ENCODE results near the gene AKR1E2. TPM values are rescaled to one million over a fixed set of nuclear protein-coding genes. Genes with fewer than 3 reads are reported as not detected.

AKR1E2 gene
- total RNA-seq, 1 donor from 2014 or later: 1.7 TPM

DNA sequence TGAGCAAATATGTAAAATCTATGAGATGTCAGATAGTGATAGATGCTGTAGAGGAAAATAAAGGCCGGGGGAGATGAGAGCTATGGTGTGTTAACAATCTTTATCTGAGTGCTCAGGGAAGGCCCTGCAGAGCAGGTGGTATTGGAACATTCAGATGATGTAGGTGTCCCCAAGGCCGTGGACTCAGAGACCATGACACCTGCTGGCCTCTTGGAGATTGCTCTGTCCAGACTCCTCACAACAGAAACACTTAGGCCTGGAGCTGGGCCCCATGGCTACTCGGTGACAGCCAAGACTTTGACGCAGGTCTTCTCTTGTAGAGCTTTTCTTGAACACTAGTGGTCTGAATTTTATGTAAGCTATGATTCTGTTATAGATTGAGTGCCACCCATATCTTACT lies 13.3 kb downstream of the AKR1E2 start:
- Mint-ChIP-seq H3K27ac (ENCODE audit: unreplicated experiment) (no peak overlapping the region), H3K9me3 (ENCODE audit: unreplicated experiment) (no peaks in the 10 kb centered on the region), H3K27me3 (ENCODE audit: unreplicated experiment) (peaks cover 5% of the 10 kb centered on the region), H3K4me3 (ENCODE audit: unreplicated experiment) (no peak overlapping the region), H3K4me1 (ENCODE audit: unreplicated experiment) (no peaks in the 10 kb centered on the region), H3K36me3 (ENCODE audit: unreplicated experiment) (no peaks in the 10 kb centered on the region)
- TF ChIP-seq, protein P1, sequence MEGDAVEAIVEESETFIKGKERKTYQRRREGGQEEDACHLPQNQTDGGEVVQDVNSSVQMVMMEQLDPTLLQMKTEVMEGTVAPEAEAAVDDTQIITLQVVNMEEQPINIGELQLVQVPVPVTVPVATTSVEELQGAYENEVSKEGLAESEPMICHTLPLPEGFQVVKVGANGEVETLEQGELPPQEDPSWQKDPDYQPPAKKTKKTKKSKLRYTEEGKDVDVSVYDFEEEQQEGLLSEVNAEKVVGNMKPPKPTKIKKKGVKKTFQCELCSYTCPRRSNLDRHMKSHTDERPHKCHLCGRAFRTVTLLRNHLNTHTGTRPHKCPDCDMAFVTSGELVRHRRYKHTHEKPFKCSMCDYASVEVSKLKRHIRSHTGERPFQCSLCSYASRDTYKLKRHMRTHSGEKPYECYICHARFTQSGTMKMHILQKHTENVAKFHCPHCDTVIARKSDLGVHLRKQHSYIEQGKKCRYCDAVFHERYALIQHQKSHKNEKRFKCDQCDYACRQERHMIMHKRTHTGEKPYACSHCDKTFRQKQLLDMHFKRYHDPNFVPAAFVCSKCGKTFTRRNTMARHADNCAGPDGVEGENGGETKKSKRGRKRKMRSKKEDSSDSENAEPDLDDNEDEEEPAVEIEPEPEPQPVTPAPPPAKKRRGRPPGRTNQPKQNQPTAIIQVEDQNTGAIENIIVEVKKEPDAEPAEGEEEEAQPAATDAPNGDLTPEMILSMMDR (IDR thresholded peaks at IDR 0.05): no peak
- no peak for DNase-seq (ENCODE audit: extremely low spot score, unreplicated experiment)

- TF ChIP-seq, protein P1 (IDR thresholded peaks at IDR 0.05): no peak
- H3K9me3 Mint-ChIP-seq (ENCODE audit: unreplicated experiment): no peaks in the 10 kb centered on the region
- H3K27ac Mint-ChIP-seq (ENCODE audit: unreplicated experiment): no peak overlapping the region
- no peaks in the 10 kb centered on the region for H3K4me1 Mint-ChIP-seq (ENCODE audit: unreplicated experiment)
- H3K36me3 Mint-ChIP-seq (ENCODE audit: unreplicated experiment): no peaks in the 10 kb centered on the region
- no peak overlapping the region for H3K4me3 Mint-ChIP-seq (ENCODE audit: unreplicated experiment)
- peaks cover 5% of the 10 kb centered on the region for H3K27me3 Mint-ChIP-seq (ENCODE audit: unreplicated experiment)
- no peak for DNase-seq (ENCODE audit: extremely low spot score, unreplicated experiment)
These were observed 14.1 kb downstream of the AKR1E2 start for GRCh38 chr10:4840151-4840550.

GRCh38 chr10:4843525-4844180 lies 17.6 kb downstream of the AKR1E2 start:
- no peak overlapping the region for H3K27ac Mint-ChIP-seq (ENCODE audit: unreplicated experiment)
- no peaks in the 10 kb centered on the region for H3K36me3 Mint-ChIP-seq (ENCODE audit: unreplicated experiment)
- TF ChIP-seq, protein P1 (IDR thresholded peaks at IDR 0.05): no peak
- no peak overlapping the region for H3K4me3 Mint-ChIP-seq (ENCODE audit: unreplicated experiment)
- H3K9me3 Mint-ChIP-seq (ENCODE audit: unreplicated experiment): no peaks in the 10 kb centered on the region
- H3K4me1 Mint-ChIP-seq (ENCODE audit: unreplicated experiment): peaks cover 17% of the 10 kb centered on the region
- H3K27me3 Mint-ChIP-seq (ENCODE audit: unreplicated experiment): peaks cover 5% of the 10 kb centered on the region
- DNase-seq (ENCODE audit: extremely low spot score, unreplicated experiment): no peak

DNA sequence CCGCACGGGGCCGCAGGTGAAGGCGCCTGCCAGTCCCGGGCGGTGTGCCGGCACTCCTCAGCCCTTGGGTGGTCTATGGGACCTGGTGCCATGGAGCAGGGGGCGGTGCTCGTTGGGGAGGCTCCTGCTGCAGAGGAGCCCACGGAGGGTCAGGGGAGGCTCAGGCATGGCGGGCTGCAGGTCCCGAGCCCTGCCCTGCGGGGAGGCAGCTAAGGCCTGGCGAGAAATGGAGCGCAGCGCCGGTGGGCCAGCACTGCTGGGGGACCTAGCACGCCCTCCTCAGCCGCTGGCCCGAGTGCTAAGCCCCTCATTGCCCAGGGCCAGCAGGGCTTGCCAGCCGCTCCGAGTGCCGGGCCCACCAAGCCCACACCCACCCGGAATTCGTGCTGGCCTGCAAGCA lies 18.9 kb downstream of the AKR1E2 start:
- no peak overlapping the region for H3K4me3 Mint-ChIP-seq (ENCODE audit: unreplicated experiment)
- no peak overlapping the region for H3K27ac Mint-ChIP-seq (ENCODE audit: unreplicated experiment)
- peaks cover 5% of the 10 kb centered on the region for H3K27me3 Mint-ChIP-seq (ENCODE audit: unreplicated experiment)
- H3K4me1 Mint-ChIP-seq (ENCODE audit: unreplicated experiment): peaks cover 24% of the 10 kb centered on the region
- no peak for DNase-seq (ENCODE audit: extremely low spot score, unreplicated experiment)
- TF ChIP-seq, protein P1 (IDR thresholded peaks at IDR 0.05): no peak
- no peaks in the 10 kb centered on the region for H3K9me3 Mint-ChIP-seq (ENCODE audit: unreplicated experiment)
- H3K36me3 Mint-ChIP-seq (ENCODE audit: unreplicated experiment): no peaks in the 10 kb centered on the region

- peaks cover 5% of the 10 kb centered on the region for H3K27me3 Mint-ChIP-seq (ENCODE audit: unreplicated experiment)
- DNase-seq (ENCODE audit: extremely low spot score, unreplicated experiment): no peak
- TF ChIP-seq, protein P1 (IDR thresholded peaks at IDR 0.05): no peak
- H3K4me1 Mint-ChIP-seq (ENCODE audit: unreplicated experiment): peaks cover 27% of the 10 kb centered on the region
- H3K27ac Mint-ChIP-seq (ENCODE audit: unreplicated experiment): no peak overlapping the region
- H3K4me3 Mint-ChIP-seq (ENCODE audit: unreplicated experiment): no peak overlapping the region
- no peaks in the 10 kb centered on the region for H3K36me3 Mint-ChIP-seq (ENCODE audit: unreplicated experiment)
- H3K9me3 Mint-ChIP-seq (ENCODE audit: unreplicated experiment): no peaks in the 10 kb centered on the region
These were observed 19.8 kb downstream of the AKR1E2 start for GRCh38 chr10:4845766-4846165.

Measured in osteocyte (in vitro differentiated cells).